Thymus (tissue), 11 donors: Measurements from ENCODE around the gene RAET1E. TPM values are rescaled to one million over a fixed set of nuclear protein-coding genes. Genes with fewer than 3 reads are reported as not detected.
"Not testable (repeated sequence)": the region's sequence is repeated elsewhere in the genome, so short reads cannot be mapped to it uniquely, and the experiment has no call there.

Experiments
- DNase-seq, 9 donors: peaks; one replicate each; pipeline ENCODE4 v3.0.0-alpha.2; 2013; ENCODE audit warnings: low spot score in 9 of 9, low read depth in 6 of 9, missing footprints in 1 of 9
- H3K27ac ChIP-seq, 2 donors: one replicate each; pipeline ENCODE4 v1.5.1; 2013; ENCODE audit warnings: control low read depth in 1 of 2, low read depth in 1 of 2, low read length in 1 of 2, mild to moderate bottlenecking in 1 of 2, moderate library complexity in 1 of 2
- H3K27me3 ChIP-seq, 2 donors: one replicate each; pipeline ENCODE4 v1.5.1; 2013; ENCODE audit warnings: low read length in 1 of 2; ENCODE audit not compliant: control insufficient read depth in 2 of 2, insufficient read depth in 1 of 2
- H3K36me3 ChIP-seq, 2 donors: one replicate each; pipeline ENCODE4 v1.5.1; 2013; ENCODE audit warnings: low read length in 1 of 2, mild to moderate bottlenecking in 1 of 2, moderate library complexity in 1 of 2; ENCODE audit not compliant: control insufficient read depth in 2 of 2, insufficient read depth in 2 of 2
- H3K4me1 ChIP-seq, 2 donors: one replicate each; pipeline ENCODE4 v1.5.1; 2013; ENCODE audit warnings: low read length in 2 of 2; ENCODE audit not compliant: control insufficient read depth in 2 of 2, insufficient read depth in 2 of 2
- H3K4me3 ChIP-seq, 2 donors: one replicate each; pipeline ENCODE4 v1.5.1; 2013; ENCODE audit warnings: low read length in 2 of 2, control low read depth in 1 of 2, mild to moderate bottlenecking in 1 of 2
- H3K9me3 ChIP-seq, 2 donors: one replicate each; pipeline ENCODE4 v1.5.1; 2013; ENCODE audit warnings: low read length in 1 of 2, mild to moderate bottlenecking in 1 of 2; ENCODE audit not compliant: control insufficient read depth in 2 of 2, insufficient read depth in 1 of 2
- WGBS: extraction: QIAGEN DNeasy Blood & Tissue Kit; methylation state at CpG from one replicate; pipeline ENCODE4 v1.1.7; 2013; 5-methylcytosine and 5-hydroxymethylcytosine counted together
- polyA plus RNA-seq: library from polyadenylated mRNA; stranded (reverse); fragments of 200-250 nt; gene quantifications from one replicate; pipeline ENCODE4 v1.2.3, GENCODE V29; 2013
- total RNA-seq: library from RNA; stranded (reverse); fragments of 120-200 nt; gene quantifications from one replicate; pipeline ENCODE4 v1.2.4, GENCODE V29; 2013
- donor health status: healthy.

The RAET1E gene
- total and polyA plus RNA-seq, 2 donors = 0.05 to 0.59 TPM

DNA sequence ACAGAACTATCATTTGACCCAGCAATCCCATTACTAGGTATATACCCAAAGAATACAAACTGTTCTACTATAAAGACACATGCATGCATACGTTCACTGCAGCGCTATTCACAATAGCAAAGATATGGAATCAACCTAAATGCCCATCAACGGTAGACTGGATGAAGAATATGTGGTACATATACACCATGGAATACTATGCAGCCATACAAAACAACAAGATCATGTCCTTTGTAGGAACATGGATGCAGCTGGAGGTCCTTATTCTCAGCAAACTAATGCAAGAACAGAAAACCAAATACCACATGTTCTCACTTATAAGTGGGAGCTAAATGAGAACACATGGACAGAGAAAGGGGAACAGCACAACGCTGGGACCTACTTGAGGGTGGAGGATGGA, 49.6 kb downstream of the RAET1E start:
- not testable (repeated sequence) for H3K27ac ChIP-seq, DNase-seq
- 84% methylated on average over 4 of the region's 4 CpGs for WGBS

More for the DNA sequence above, 49.6 kb downstream of the RAET1E start:
- H3K36me3 ChIP-seq, H3K4me3 ChIP-seq, H3K4me1 ChIP-seq, H3K9me3 ChIP-seq: not testable (repeated sequence)
- H3K27me3 ChIP-seq = peaks cover 0 to 28% of the 10 kb centered on the region in 2 donors

Other genes starting within 250 kb of the RAET1E start
- 24.0 TPM for gene KATNA1, start 249.4 kb downstream of the RAET1E start, total RNA-seq
- gene KATNA1, start 249.4 kb downstream of the RAET1E start, polyA plus RNA-seq = 23.3 TPM
- gene LATS1, start 180.0 kb downstream of the RAET1E start, total RNA-seq = 12.1 TPM
- gene LATS1, start 180.0 kb downstream of the RAET1E start, polyA plus RNA-seq = 11.2 TPM
- gene NUP43, start 151.6 kb downstream of the RAET1E start, total RNA-seq = 20.8 TPM
- gene NUP43, start 151.6 kb downstream of the RAET1E start, polyA plus RNA-seq = 20.6 TPM
- 70.6 TPM for gene PCMT1, start 148.4 kb downstream of the RAET1E start, total RNA-seq
- 60.3 TPM for gene PCMT1, start 148.4 kb downstream of the RAET1E start, polyA plus RNA-seq
- 2.0 TPM for gene LRP11, start 33.8 kb downstream of the RAET1E start, total RNA-seq
- 10.3 TPM for gene LRP11, start 33.8 kb downstream of the RAET1E start, polyA plus RNA-seq
- not detected for gene RAET1G, start 25.0 kb upstream of the RAET1E start, total RNA-seq
- gene RAET1G, start 25.0 kb upstream of the RAET1E start, polyA plus RNA-seq = 0.64 TPM
- 0.66 TPM for gene ULBP2, start 43.9 kb upstream of the RAET1E start, total RNA-seq
- 2.3 TPM for gene ULBP2, start 43.9 kb upstream of the RAET1E start, polyA plus RNA-seq
- gene ULBP1, start 65.8 kb upstream of the RAET1E start, total RNA-seq = 0.19 TPM
- 0.68 TPM for gene ULBP1, start 65.8 kb upstream of the RAET1E start, polyA plus RNA-seq
- 0.28 TPM for gene RAET1L, start 127.4 kb upstream of the RAET1E start, total RNA-seq
- gene RAET1L, start 127.4 kb upstream of the RAET1E start, polyA plus RNA-seq = 3.1 TPM
- gene ULBP3, start 171.0 kb upstream of the RAET1E start, total RNA-seq = 1.1 TPM
- gene ULBP3, start 171.0 kb upstream of the RAET1E start, polyA plus RNA-seq = 0.48 TPM
- gene PPP1R14C, start 244.9 kb upstream of the RAET1E start, total RNA-seq = 0.42 TPM
- 1.9 TPM for gene PPP1R14C, start 244.9 kb upstream of the RAET1E start, polyA plus RNA-seq